Parathyroid adenoma (tissue), 2 donors: ENCODE data around the gene FOXI1.

Experiments
- H2AFZ ChIP-seq: fragments of 300-600 bp; sonication (generic); one replicate; pipeline ENCODE4 v1.7.0; 2017; ENCODE audit warnings: antibody characterized with exemption, mild to moderate bottlenecking
- H3K27ac ChIP-seq: fragments of 300-600 bp; sonication (generic); one replicate; pipeline ENCODE4 v1.7.0; 2017
- H3K27me3 ChIP-seq: fragments of 300-600 bp; sonication (generic); one replicate; pipeline ENCODE4 v1.7.0; 2017; ENCODE audit warnings: low read length; ENCODE audit not compliant: control insufficient read depth, insufficient read depth
- H3K36me3 ChIP-seq: fragments of 300-600 bp; sonication (generic); one replicate; pipeline ENCODE4 v1.7.0; 2017; ENCODE audit warnings: low read length; ENCODE audit not compliant: control insufficient read depth, insufficient read depth
- H3K4me1 ChIP-seq: fragments of 300-600 bp; sonication (generic); one replicate; pipeline ENCODE4 v1.7.0; 2017; ENCODE audit warnings: control low read depth
- H3K4me2 ChIP-seq: fragments of 300-600 bp; sonication (generic); one replicate; pipeline ENCODE4 v1.7.0; 2017; ENCODE audit warnings: low read length
- H3K4me3 ChIP-seq: fragments of 300-600 bp; sonication (generic); one replicate; pipeline ENCODE4 v1.7.0; 2017; ENCODE audit warnings: low read depth, low read length
- H3K79me2 ChIP-seq: fragments of 300-600 bp; sonication (generic); one replicate; pipeline ENCODE4 v1.7.0; 2017; ENCODE audit warnings: control low read depth
- H3K9ac ChIP-seq: fragments of 300-600 bp; sonication (generic); one replicate; pipeline ENCODE4 v1.7.0; 2017; ENCODE audit warnings: mild to moderate bottlenecking
- H3K9me3 ChIP-seq: fragments of 300-600 bp; sonication (generic); one replicate; pipeline ENCODE4 v1.7.0; 2017; ENCODE audit warnings: low read length; ENCODE audit not compliant: control insufficient read depth
- TF ChIP-seq, protein P1 (sequence below): fragments of 300-600 bp; sonication (generic); IDR thresholded peaks from one replicate; pipeline ENCODE4 v1.7.0; 2017; ENCODE audit warnings: antibody characterized with exemption, mild to moderate bottlenecking
- donor health status: primary hyperparathyroidism.

FOXI1 gene

DNA sequence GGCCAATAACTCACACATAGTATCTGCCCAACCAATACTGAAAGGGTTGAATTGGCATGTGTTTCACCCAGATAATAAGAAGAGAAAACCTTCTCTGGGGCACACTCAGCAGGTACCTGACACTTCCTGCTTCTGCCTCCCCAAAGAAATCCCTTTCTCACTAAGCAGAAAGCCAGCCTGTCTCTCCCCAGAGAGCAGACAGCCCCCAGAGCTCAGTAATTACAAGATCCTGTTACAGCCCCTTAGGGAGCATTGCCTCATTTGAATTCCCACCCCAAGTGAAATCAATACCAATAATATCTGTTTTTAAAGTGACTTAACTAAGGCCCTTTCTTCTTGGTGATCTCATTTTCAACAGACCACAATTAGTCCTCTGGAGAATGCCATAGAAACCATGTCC, 38.5 kb upstream of the FOXI1 start:
- no peak overlapping the region for H3K27ac ChIP-seq
- H3K9ac ChIP-seq: no peak overlapping the region
- H3K4me1 ChIP-seq: no peaks in the 10 kb centered on the region
- H2AFZ ChIP-seq: no peak overlapping the region
- H3K79me2 ChIP-seq: no peaks in the 10 kb centered on the region
- H3K36me3 ChIP-seq: no peaks in the 10 kb centered on the region
- no peaks in the 10 kb centered on the region for H3K9me3 ChIP-seq
- TF ChIP-seq, protein P1, sequence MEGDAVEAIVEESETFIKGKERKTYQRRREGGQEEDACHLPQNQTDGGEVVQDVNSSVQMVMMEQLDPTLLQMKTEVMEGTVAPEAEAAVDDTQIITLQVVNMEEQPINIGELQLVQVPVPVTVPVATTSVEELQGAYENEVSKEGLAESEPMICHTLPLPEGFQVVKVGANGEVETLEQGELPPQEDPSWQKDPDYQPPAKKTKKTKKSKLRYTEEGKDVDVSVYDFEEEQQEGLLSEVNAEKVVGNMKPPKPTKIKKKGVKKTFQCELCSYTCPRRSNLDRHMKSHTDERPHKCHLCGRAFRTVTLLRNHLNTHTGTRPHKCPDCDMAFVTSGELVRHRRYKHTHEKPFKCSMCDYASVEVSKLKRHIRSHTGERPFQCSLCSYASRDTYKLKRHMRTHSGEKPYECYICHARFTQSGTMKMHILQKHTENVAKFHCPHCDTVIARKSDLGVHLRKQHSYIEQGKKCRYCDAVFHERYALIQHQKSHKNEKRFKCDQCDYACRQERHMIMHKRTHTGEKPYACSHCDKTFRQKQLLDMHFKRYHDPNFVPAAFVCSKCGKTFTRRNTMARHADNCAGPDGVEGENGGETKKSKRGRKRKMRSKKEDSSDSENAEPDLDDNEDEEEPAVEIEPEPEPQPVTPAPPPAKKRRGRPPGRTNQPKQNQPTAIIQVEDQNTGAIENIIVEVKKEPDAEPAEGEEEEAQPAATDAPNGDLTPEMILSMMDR: no peak
- no peak overlapping the region for H3K4me2 ChIP-seq
- no peaks in the 10 kb centered on the region for H3K27me3 ChIP-seq
- H3K4me3 ChIP-seq: no peak overlapping the region

DNA sequence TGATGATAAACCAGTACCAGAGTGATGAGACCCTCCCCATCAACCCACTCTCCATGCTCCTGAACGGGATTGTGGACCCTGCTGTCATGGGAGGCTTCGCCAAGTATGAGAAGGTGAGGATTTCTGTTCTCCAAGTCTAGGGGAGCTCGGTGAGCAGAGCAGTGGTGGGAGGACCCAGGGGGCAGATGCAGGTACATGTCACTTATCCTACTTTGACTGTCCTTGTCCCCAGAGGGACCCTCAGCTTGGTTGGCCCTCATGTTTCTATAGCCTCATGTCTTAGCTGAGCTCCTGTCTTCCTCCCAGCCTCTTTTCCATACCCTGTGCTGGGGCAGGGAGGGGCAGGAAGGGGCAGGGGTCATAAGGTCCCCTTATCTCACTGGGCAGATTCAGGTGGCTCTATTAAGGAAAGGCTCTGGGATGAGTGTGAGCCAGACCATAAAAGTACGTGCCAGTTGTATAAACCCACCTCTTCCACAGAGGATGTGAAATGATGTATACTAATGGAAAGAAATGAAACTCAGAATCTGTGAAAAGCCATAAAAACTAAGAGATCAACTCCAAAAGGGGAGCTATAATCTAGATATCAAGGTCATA, 38.0 kb upstream of the FOXI1 start:
- Histone ChIP-seq H3K4me2 (no peak overlapping the region), H3K36me3 (no peaks in the 10 kb centered on the region), H3K4me3 (no peak overlapping the region), H3K27ac (no peak overlapping the region), H3K9me3 (no peaks in the 10 kb centered on the region), H3K27me3 (no peaks in the 10 kb centered on the region), H3K4me1 (no peaks in the 10 kb centered on the region), H3K9ac (no peak overlapping the region), H3K79me2 (no peaks in the 10 kb centered on the region), H2AFZ (no peak overlapping the region)
- TF ChIP-seq, protein P1: no peak

DNA sequence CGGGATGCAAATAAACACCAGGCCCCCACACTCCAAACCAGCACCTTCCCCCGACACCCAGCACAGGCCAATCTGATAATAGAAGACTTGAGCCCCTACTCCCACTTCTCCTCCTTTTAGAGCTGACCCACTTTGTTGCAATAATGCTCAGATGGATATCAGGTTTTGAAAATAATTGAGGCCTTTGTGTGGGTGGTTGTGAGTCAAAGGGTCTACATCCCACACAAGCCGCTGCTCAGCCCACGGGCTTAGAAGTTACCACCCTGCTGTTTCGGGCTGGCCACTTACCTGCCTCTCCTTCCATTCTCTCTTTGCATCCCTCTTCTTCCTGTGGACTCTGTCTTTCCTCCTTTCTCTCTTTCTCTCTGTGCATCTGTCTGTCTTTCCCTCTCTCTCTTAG, 36.2 kb upstream of the FOXI1 start:
- H3K4me1 ChIP-seq: no peaks in the 10 kb centered on the region
- H3K27me3 ChIP-seq: no peaks in the 10 kb centered on the region
- no peaks in the 10 kb centered on the region for H3K36me3 ChIP-seq
- no peaks in the 10 kb centered on the region for H3K9me3 ChIP-seq
- H3K4me3 ChIP-seq: no peak overlapping the region
- TF ChIP-seq, protein P1: no peak
- H3K27ac ChIP-seq: no peak overlapping the region
- H3K4me2 ChIP-seq: no peak overlapping the region
- H3K79me2 ChIP-seq: no peaks in the 10 kb centered on the region
- H3K9ac ChIP-seq: no peak overlapping the region
- H2AFZ ChIP-seq: no peak overlapping the region

DNA sequence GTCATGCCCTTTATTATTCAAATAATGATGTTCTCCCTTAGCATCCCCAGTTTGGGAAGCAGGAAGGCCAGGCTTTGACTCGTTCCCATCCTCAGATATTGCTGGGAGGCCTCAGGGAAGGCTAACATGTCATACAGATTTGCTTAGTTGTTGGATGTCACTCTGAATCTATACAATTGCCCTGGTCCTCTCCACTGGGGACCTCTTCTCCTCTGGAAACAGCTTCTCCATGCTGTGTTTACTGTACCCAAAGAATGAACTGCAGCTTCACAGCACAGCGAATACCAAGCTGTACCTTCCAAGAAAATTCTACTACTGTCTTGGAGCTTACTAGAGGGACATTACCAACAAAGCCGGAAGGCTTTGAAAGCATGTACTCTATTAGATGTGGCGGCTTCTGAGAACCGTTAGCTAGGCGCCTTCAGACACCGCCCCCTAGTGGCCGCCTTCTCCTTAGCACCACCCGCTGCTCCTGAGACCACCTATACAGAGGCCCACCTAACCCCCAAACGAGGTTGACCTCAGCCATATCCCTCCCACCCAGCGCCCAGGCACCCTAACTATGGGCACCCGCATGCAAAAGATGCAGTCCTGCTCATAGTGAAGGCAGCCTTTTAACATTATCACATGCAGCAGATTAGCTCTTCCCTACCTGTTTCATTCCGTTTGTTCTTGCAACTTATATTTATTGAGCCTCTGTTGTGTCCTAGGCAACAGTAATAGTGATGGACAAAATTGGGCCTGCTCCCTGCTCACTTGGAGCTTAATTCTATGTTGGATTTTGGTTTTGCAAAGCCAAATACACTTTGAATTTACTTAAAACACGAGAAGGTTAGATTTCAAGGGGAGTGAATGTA, 34.9 kb upstream of the FOXI1 start:
- H2AFZ ChIP-seq: no peak overlapping the region
- no peak overlapping the region for H3K4me2 ChIP-seq
- H3K4me1 ChIP-seq: no peaks in the 10 kb centered on the region
- H3K27me3 ChIP-seq: no peaks in the 10 kb centered on the region
- H3K27ac ChIP-seq: no peak overlapping the region
- H3K4me3 ChIP-seq: no peak overlapping the region
- H3K9me3 ChIP-seq: no peaks in the 10 kb centered on the region
- no peaks in the 10 kb centered on the region for H3K36me3 ChIP-seq
- H3K79me2 ChIP-seq: no peaks in the 10 kb centered on the region
- no peak overlapping the region for H3K9ac ChIP-seq
- TF ChIP-seq, protein P1: peak; percentile 67

DNA sequence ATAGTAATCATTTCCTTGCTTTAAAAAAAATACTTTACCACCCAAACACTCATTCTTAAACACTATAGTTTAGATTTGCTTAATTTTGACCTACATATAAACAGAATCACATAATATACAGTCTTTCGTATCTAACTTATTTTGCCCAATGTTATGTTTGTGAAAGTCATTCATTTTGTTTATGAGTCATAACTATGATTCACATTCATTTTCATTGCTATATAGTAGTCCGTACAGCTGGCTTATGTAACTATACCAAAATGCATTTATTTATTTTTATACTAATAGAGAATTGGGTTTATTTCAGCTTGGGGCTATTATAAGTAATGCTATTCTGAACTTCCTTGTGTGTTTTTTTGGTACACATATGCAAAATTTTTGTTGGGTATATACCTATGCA, 33.9 kb upstream of the FOXI1 start:
- Histone ChIP-seq H3K27me3 (no peaks in the 10 kb centered on the region), H3K4me1 (no peaks in the 10 kb centered on the region), H3K4me3 (no peak overlapping the region), H3K36me3 (no peaks in the 10 kb centered on the region), H3K9me3 (no peaks in the 10 kb centered on the region), H3K27ac (no peak overlapping the region), H3K79me2 (no peaks in the 10 kb centered on the region), H3K4me2 (no peak overlapping the region), H2AFZ (no peak overlapping the region), H3K9ac (no peak overlapping the region)
- TF ChIP-seq, protein P1: no peak
